ENCODE measurements around the gene SIX6.
"Not testable (repeated sequence)": the region's sequence is repeated elsewhere in the genome, so short reads cannot be mapped to it uniquely, and the experiment has no call there.

SIX6 gene
- 0 reads per million in 4 donors for total RNA-seq

- DNase-seq = no peak
Observed at GRCh38 chr14:60508707-60509437, at the start of gene SIX6. TSS of gene SIX6 (plus strand) at chr14:60509146. CDS start at chr14:60509399, 253 bp downstream.

GRCh38 chr14:60480248-60480647 is 28.7 kb upstream of the SIX6 start:
- DNase-seq = not testable (repeated sequence)

- no peak for DNase-seq
Observed at GRCh38 chr14:60482743-60483142, 26.2 kb upstream of the SIX6 start.

- DNase-seq = no peak
Observed at GRCh38 chr14:60485057-60485597, 23.8 kb upstream of the SIX6 start.

GRCh38 chr14:60485598-60486251 is 23.2 kb upstream of the SIX6 start, which contains the start of gene C14orf39:
TSS of gene C14orf39 (minus strand) at chr14:60486063. CDS start at chr14:60485078, 985 bp downstream.
- DNase-seq = no peak

GRCh38 chr14:60487211-60487610 is 21.7 kb upstream of the SIX6 start:
- no peak for DNase-seq

- no peak for DNase-seq
Observed at GRCh38 chr14:60488175-60488574, 20.8 kb upstream of the SIX6 start.

- DNase-seq = no peak
Observed at GRCh38 chr14:60490270-60490669, 18.7 kb upstream of the SIX6 start.

GRCh38 chr14:60495946-60496345 is 13.0 kb upstream of the SIX6 start:
- DNase-seq = no peak

- no peak for DNase-seq
Observed at GRCh38 chr14:60502541-60502940, 6.4 kb upstream of the SIX6 start.

- DNase-seq = no peak
Observed at GRCh38 chr14:60505448-60505847, 3.5 kb upstream of the SIX6 start.

- DNase-seq = no peak
Observed at GRCh38 chr14:60506010-60506409, 2.9 kb upstream of the SIX6 start.

GRCh38 chr14:60506462-60506984 is 2.4 kb upstream of the SIX6 start:
- no peak for DNase-seq

GRCh38 chr14:60506985-60507829 is 1.7 kb upstream of the SIX6 start:
- no peak for DNase-seq

- no peak for DNase-seq
Observed at GRCh38 chr14:60508363-60508706, 611 bp upstream of the SIX6 start.

- DNase-seq = no peak
Observed at GRCh38 chr14:60509438-60510253, 700 bp downstream of the SIX6 start.

GRCh38 chr14:60510254-60510950 is 1.5 kb downstream of the SIX6 start:
- DNase-seq = no peak

GRCh38 chr14:60510951-60511599 is 2.1 kb downstream of the SIX6 start:
- DNase-seq = no peak

GRCh38 chr14:60512126-60512525 is 3.2 kb downstream of the SIX6 start:
- DNase-seq = no peak

GRCh38 chr14:60512973-60513571 is 4.1 kb downstream of the SIX6 start:
- DNase-seq = no peak
